ENCODE results near the gene TMEM106A. TPM values are rescaled to one million over a fixed set of nuclear protein-coding genes. Genes with fewer than 3 reads are reported as not detected.
A peak's percentile ranks its signal among the peaks of the same experiment; 100 is the strongest.

The TMEM106A gene
- total and polyA plus RNA-seq, 2 of the 13 experiments (the other 11 are each of a cell fraction or from before 2014, with no cell fraction given) = 16.9 to 35.9 TPM

GRCh38 chr17:43170140-43170765, 41.4 kb upstream of the TMEM106A start (continued):
- TF ChIP-seq TBL1XR1 (IDR thresholded peaks at IDR 0.05; ENCODE audit: borderline replicate concordance, low read length, partially characterized antibody) (no peak), RFX1 (IDR thresholded peaks at IDR 0.05) (peak; percentile 88), ZNF747 (CRISPR knock-in tag; IDR thresholded peaks at IDR 0.05; ENCODE audit: borderline replicate concordance) (peak; percentile 9; the same call in 1 of the 2 replicates), NFYB (CRISPR knock-in tag; IDR thresholded peaks at IDR 0.05) (peak; percentile 85), ZNF567 (CRISPR knock-in tag; IDR thresholded peaks at IDR 0.05; ENCODE audit: borderline replicate concordance) (no peak), ZNF607 (CRISPR knock-in tag; IDR thresholded peaks at IDR 0.05; ENCODE audit: borderline replicate concordance) (peak; percentile 23; the same call in 1 of the 2 replicates), YY1 (IDR thresholded peaks at IDR 0.05; ENCODE audit: insufficient read depth, insufficient replicate concordance, low read depth, low read length) (no peak), HIVEP1 (CRISPR knock-in tag; IDR thresholded peaks at IDR 0.05) (peak; percentile 1; the same call in 1 of the 2 replicates), SKI (IDR thresholded peaks at IDR 0.05; ENCODE audit: partially characterized antibody) (peak; percentile 4), PITX1 (CRISPR knock-in tag; IDR thresholded peaks at IDR 0.05) (no peak), ZMYM4 (CRISPR knock-in tag; IDR thresholded peaks at IDR 0.05) (no peak), ZFP36L1 (CRISPR knock-in tag; IDR thresholded peaks at IDR 0.05) (0 out of 2 replicates have a peak, but pooled peaks have one; percentile 21), TSC22D2 (CRISPR knock-in tag; IDR thresholded peaks at IDR 0.05; ENCODE audit: borderline replicate concordance) (no peak; the same call in 1 of the 2 replicates), ZFP62 (CRISPR knock-in tag; IDR thresholded peaks at IDR 0.05) (no peak), MIER2 (CRISPR knock-in tag; IDR thresholded peaks at IDR 0.05) (no peak), RORA (CRISPR knock-in tag; IDR thresholded peaks at IDR 0.05) (no peak), SCMH1 (CRISPR knock-in tag; IDR thresholded peaks at IDR 0.05; ENCODE audit: borderline replicate concordance) (no peak)
- TF ChIP-seq, protein P1, sequence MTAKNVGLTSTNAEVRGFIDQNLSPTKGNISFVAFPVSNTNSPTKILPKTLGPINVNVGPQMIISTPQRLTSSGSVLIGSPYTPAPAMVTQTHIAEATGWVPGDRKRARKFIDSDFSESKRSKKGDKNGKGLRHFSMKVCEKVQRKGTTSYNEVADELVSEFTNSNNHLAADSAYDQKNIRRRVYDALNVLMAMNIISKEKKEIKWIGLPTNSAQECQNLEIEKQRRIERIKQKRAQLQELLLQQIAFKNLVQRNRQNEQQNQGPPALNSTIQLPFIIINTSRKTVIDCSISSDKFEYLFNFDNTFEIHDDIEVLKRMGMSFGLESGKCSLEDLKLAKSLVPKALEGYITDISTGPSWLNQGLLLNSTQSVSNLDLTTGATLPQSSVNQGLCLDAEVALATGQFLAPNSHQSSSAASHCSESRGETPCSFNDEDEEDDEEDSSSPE (CRISPR knock-in tag; IDR thresholded peaks at IDR 0.05) = no peak
- TF ChIP-seq, protein P2, sequence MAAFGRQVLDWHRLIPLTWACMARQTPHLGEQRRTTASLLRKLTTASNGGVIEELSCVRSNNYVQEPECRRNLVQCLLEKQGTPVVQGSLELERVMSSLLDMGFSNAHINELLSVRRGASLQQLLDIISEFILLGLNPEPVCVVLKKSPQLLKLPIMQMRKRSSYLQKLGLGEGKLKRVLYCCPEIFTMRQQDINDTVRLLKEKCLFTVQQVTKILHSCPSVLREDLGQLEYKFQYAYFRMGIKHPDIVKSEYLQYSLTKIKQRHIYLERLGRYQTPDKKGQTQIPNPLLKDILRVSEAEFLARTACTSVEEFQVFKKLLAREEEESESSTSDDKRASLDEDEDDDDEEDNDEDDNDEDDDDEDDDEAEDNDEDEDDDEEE (CRISPR knock-in tag; IDR thresholded peaks at IDR 0.05) = no peak
- TF ChIP-seq, protein P3, sequence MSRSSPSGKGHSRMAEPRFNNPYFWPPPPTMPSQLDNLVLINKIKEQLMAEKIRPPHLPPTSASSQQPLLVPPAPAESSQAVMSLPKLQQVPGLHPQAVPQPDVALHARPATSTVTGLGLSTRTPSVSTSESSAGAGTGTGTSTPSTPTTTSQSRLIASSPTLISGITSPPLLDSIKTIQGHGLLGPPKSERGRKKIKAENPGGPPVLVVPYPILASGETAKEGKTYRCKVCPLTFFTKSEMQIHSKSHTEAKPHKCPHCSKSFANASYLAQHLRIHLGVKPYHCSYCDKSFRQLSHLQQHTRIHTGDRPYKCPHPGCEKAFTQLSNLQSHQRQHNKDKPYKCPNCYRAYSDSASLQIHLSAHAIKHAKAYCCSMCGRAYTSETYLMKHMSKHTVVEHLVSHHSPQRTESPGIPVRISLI (CRISPR knock-in tag; IDR thresholded peaks at IDR 0.05; ENCODE audit: borderline replicate concordance) = no peak
- TF ChIP-seq, protein P4, sequence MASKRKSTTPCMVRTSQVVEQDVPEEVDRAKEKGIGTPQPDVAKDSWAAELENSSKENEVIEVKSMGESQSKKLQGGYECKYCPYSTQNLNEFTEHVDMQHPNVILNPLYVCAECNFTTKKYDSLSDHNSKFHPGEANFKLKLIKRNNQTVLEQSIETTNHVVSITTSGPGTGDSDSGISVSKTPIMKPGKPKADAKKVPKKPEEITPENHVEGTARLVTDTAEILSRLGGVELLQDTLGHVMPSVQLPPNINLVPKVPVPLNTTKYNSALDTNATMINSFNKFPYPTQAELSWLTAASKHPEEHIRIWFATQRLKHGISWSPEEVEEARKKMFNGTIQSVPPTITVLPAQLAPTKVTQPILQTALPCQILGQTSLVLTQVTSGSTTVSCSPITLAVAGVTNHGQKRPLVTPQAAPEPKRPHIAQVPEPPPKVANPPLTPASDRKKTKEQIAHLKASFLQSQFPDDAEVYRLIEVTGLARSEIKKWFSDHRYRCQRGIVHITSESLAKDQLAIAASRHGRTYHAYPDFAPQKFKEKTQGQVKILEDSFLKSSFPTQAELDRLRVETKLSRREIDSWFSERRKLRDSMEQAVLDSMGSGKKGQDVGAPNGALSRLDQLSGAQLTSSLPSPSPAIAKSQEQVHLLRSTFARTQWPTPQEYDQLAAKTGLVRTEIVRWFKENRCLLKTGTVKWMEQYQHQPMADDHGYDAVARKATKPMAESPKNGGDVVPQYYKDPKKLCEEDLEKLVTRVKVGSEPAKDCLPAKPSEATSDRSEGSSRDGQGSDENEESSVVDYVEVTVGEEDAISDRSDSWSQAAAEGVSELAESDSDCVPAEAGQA (IDR thresholded peaks at IDR 0.05; ENCODE audit: low read depth) = peak; percentile 98
- TF ChIP-seq, protein P4 (CRISPR knock-in tag; IDR thresholded peaks at IDR 0.05; ENCODE audit: borderline replicate concordance) = no peak; the same call in 1 of the 2 replicates

Measured in HepG2 (cell line).